Progenitor cell of endocrine pancreas (in vitro differentiated cells): ENCODE results near the gene TMC5. TPM values are rescaled to one million over a fixed set of nuclear protein-coding genes. Genes with fewer than 3 reads are reported as not detected.
A peak's percentile ranks its signal among the peaks of the same experiment; 100 is the strongest.

Source experiments
- DNase-seq: peaks from one replicate; pipeline ENCODE4 v3.0.0; 2021; ENCODE audit warnings: low spot score; ENCODE audit not compliant: unreplicated experiment
- H3K27ac Mint-ChIP-seq: 2 replicates; pipeline ENCODE4 v1.8.0; 2021; ENCODE audit warnings: mild to moderate bottlenecking, moderate library complexity, mixed read lengths
- H3K27me3 Mint-ChIP-seq: 2 replicates; pipeline ENCODE4 v1.8.0; 2021; ENCODE audit warnings: mixed read lengths
- H3K36me3 Mint-ChIP-seq: 2 replicates; pipeline ENCODE4 v1.8.0; 2022; ENCODE audit warnings: mixed read lengths; ENCODE audit not compliant: insufficient read depth
- H3K4me1 Mint-ChIP-seq: 2 replicates; pipeline ENCODE4 v1.8.0; 2021; ENCODE audit warnings: low read depth, mixed read lengths
- H3K4me3 Mint-ChIP-seq: 2 replicates; pipeline ENCODE4 v1.8.0; 2021; ENCODE audit warnings: low read depth, mild to moderate bottlenecking, moderate library complexity, mixed read lengths
- H3K9me3 Mint-ChIP-seq: 2 replicates; pipeline ENCODE4 v1.8.0; 2021; ENCODE audit warnings: low read depth, mixed read lengths
- CTCF ChIP-seq: fragments of 200-600 bp; sonication (generic); IDR thresholded peaks from one replicate; pipeline ENCODE4 v1.5.0; 2021; ENCODE audit warnings: antibody characterized with exemption, mild to moderate bottlenecking; ENCODE audit not compliant: unreplicated experiment
- total RNA-seq: library from RNA; stranded (reverse); gene quantifications from 2 replicates; pipeline ENCODE4 v1.2.1, GENCODE V29; 2021

The TMC5 gene
- total RNA-seq, 1 donor from 2014 or later, result 9.9 TPM

DNA sequence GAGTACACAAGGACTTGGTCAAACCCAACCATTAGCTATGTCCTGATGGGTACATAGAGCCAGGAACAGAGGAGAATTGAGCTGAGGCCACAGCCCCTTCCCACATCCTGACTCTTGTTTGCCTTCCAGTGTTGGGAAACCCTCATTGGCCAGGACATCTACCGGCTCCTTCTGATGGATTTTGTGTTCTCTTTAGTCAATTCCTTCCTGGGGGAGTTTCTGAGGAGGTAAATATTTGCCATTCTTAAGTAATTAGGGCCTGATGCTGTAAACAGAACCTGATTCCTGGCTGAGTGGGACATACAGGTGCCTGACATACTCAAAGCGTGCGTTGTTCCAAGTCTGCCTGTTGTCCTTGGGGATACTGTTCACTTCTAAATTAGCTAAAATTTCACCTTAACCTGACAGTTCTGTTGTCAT is 61.6 kb downstream of the TMC5 start:
- Mint-ChIP-seq H3K4me3 (no peak overlapping the region), H3K27me3 (no peaks in the 10 kb centered on the region), H3K27ac (peak overlapping the region; percentile 83), H3K4me1 (peaks cover 18% of the 10 kb centered on the region), H3K36me3 (peaks cover 8% of the 10 kb centered on the region), H3K9me3 (peaks cover 8% of the 10 kb centered on the region)
- DNase-seq, result no peak
- no peak for TF ChIP-seq CTCF

DNA sequence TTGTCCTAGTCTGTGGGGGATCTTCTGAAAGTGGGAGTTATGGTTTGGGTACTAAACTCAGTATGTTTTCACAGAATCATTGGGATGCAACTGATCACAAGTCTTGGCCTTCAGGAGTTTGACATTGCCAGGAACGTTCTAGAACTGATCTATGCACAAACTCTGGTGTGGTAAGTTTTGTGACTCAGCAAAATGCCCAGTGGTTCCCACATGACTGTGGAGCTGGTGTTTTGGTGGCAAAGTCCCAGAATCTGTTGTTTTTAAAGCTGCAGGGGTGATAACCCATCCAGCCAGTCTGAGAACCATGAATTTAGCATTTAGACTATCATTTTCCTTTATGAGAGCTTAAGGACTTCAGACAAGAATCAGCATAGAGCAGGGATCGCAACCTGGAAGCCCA is 63.6 kb downstream of the TMC5 start:
- Mint-ChIP-seq H3K4me3 (no peak overlapping the region), H3K27ac (no peak overlapping the region), H3K9me3 (peaks cover 8% of the 10 kb centered on the region), H3K27me3 (no peaks in the 10 kb centered on the region), H3K4me1 (peaks cover 18% of the 10 kb centered on the region), H3K36me3 (peaks cover 8% of the 10 kb centered on the region)
- no peak for DNase-seq
- no peak for TF ChIP-seq CTCF

DNA sequence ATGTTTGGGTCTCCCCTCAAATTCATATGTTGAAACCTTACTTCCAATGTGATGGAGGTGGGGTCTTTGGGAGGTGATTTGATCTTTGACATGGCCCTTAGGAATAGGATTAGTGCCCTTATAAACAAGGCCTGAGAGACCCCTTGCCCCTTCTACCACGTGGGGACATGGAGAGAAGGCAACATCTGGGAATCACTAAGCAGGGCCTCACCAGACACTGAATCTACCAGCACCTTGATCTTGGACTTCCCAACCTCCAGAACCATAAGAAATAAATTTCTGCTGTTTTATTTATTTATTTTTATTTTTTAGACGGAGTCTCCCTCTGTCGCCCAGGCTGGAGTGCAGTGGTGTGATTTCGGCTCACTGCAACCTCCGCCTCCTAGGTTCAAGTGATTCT is 64.1 kb downstream of the TMC5 start:
- Mint-ChIP-seq H3K36me3 (peaks cover 7% of the 10 kb centered on the region), H3K27me3 (no peaks in the 10 kb centered on the region), H3K4me3 (no peak overlapping the region), H3K9me3 (peaks cover 5% of the 10 kb centered on the region), H3K4me1 (peaks cover 18% of the 10 kb centered on the region), H3K27ac (no peak overlapping the region)
- TF ChIP-seq CTCF, result no peak
- no peak for DNase-seq

- peaks cover 9% of the 10 kb centered on the region for H3K36me3 Mint-ChIP-seq
- TF ChIP-seq CTCF, result no peak
- DNase-seq, result no peak
- H3K27ac Mint-ChIP-seq, result no peak overlapping the region
- peaks cover 5% of the 10 kb centered on the region for H3K9me3 Mint-ChIP-seq
- no peaks in the 10 kb centered on the region for H3K27me3 Mint-ChIP-seq
- H3K4me1 Mint-ChIP-seq, result peaks cover 19% of the 10 kb centered on the region
- no peak overlapping the region for H3K4me3 Mint-ChIP-seq
Observed at GRCh38 chr16:19482291-19482690, 64.6 kb downstream of the TMC5 start.

DNA sequence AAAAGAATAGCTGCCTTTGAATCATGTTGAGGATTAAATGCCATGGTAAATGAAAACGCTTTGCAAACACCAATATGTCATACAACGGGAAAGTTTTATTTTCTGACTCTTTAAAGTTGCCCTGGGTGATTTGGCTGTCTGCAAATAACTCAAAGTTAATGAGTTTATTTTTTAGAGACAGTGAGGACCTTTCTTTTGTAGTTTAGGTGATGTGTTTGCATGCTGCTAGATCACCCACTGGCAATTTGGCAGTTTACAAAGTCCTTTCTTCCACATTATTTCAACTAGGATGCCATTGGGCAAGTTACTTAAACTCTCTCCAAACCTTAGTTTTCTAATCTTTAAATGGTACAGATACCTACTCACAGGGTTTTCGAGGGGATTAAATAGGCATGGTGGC is 66.4 kb downstream of the TMC5 start:
- TF ChIP-seq CTCF, result no peak
- Mint-ChIP-seq H3K36me3 (peaks cover 7% of the 10 kb centered on the region), H3K27me3 (no peaks in the 10 kb centered on the region), H3K9me3 (no peaks in the 10 kb centered on the region), H3K4me3 (no peak overlapping the region), H3K27ac (no peak overlapping the region), H3K4me1 (peaks cover 23% of the 10 kb centered on the region)
- no peak for DNase-seq
